Tibial nerve (tissue), 4 donors: ENCODE measurements around the gene SDR39U1. TPM values are rescaled to one million over a fixed set of nuclear protein-coding genes. Genes with fewer than 3 reads are reported as not detected.

ENCODE experiments used
- DNase-seq, 2 donors: peaks; one replicate each; pipeline ENCODE4 v3.0.0-alpha.2; 2019; ENCODE audit warnings: low spot score in 2 of 2
- H3K27ac ChIP-seq, 4 donors: fragments of 200-600 bp; sonication (generic) in 3 of 4; one replicate each; pipeline ENCODE4 v1.5.1; 2017 to 2019; ENCODE audit warnings: mild to moderate bottlenecking in 1 of 4
- H3K27me3 ChIP-seq, 2 donors: fragments of 200-600 bp; sonication (generic) in 1 of 2; one replicate each; pipeline versions ENCODE4 v1.5.1 to v1.6.0; 2017 to 2019
- H3K36me3 ChIP-seq, 3 donors: fragments of 200-600 bp; sonication (generic); one replicate each; pipeline ENCODE4 v1.5.1; 2018 to 2019
- H3K4me1 ChIP-seq, 4 donors: fragments of 200-600 bp; sonication (generic) in 3 of 4; one replicate each; pipeline ENCODE4 v1.5.1; 2017 to 2019
- H3K4me3 ChIP-seq, 4 donors: fragments of 200-600 bp; sonication (generic) in 3 of 4; one replicate each; pipeline ENCODE4 v1.5.1; 2017 to 2019; ENCODE audit warnings: mild to moderate bottlenecking in 1 of 4, moderate library complexity in 1 of 4
- H3K9me3 ChIP-seq, 4 donors: fragments of 200-600 bp; sonication (generic) in 3 of 4; one replicate each; pipeline ENCODE4 v1.5.1; 2017 to 2019
- CTCF ChIP-seq, 5 experiments: fragments of 200-600 bp in 3 of 5; fragments of 450-650 bp in 2 of 5; sonication (generic) in 3 of 5; IDR thresholded peaks; one replicate each; pipeline ENCODE4 v1.5.1; 2016 to 2019; ENCODE audit warnings: antibody characterized with exemption in 5 of 5, mild to moderate bottlenecking in 3 of 5, moderate library complexity in 2 of 5
- EP300 ChIP-seq, 2 donors: sonication (generic); formaldehyde crosslinking; IDR thresholded peaks; one replicate each; pipeline ENCODE4 v1.6.1; 2017; ENCODE audit warnings: antibody characterized with exemption in 2 of 2, mild to moderate bottlenecking in 1 of 2
- POLR2A ChIP-seq, 2 donors: fragments of 450-650 bp; IDR thresholded peaks; one replicate each; pipeline ENCODE4 v1.6.1; 2017; ENCODE audit warnings: antibody characterized with exemption in 2 of 2, mild to moderate bottlenecking in 2 of 2, moderate library complexity in 2 of 2
- WGBS, 2 donors: methylation state at CpG; one replicate each; pipeline ENCODE4 v1.1.5; 2018; 5-methylcytosine and 5-hydroxymethylcytosine counted together
- total RNA-seq, 4 donors: library from RNA; depleted of rRNA; stranded (reverse); fragments of >200 nt; gene quantifications; one replicate each; pipeline ENCODE4 v1.1.0, GENCODE V29; 2016

The SDR39U1 gene
- total RNA-seq, 4 donors from 2014 or later, result 37.9 to 64.9 (median 60.8) TPM

- Histone ChIP-seq H3K27me3 (no peaks in the 10 kb centered on the region), H3K4me3 (peak overlapping the region; percentile 61 to 96 (median 72)), H3K4me1 (peaks cover 0 to 58% (median 28%) of the 10 kb centered on the region in 4 donors), H3K9me3 (no peaks in the 10 kb centered on the region), H3K27ac (peak overlapping the region; percentile 95 to 99 (median 96)), H3K36me3 (peaks cover 0 to 27% (median 5%) of the 10 kb centered on the region in 3 donors)
- 83 to 86% methylated on average over 18 of the region's 18 CpGs for WGBS, 2 donors
- no peak for DNase-seq
- TF ChIP-seq CTCF (IDR thresholded peaks at IDR 0.05) (no peak), POLR2A (IDR thresholded peaks at IDR 0.05) (no peak), EP300 (IDR thresholded peaks at IDR 0.05) (no peak)
Measured at GRCh38 chr14:24428628-24429394, 13.8 kb downstream of the SDR39U1 start.

GRCh38 chr14:24427537-24428508 lies 14.8 kb downstream of the SDR39U1 start:
- Histone ChIP-seq H3K36me3 (peaks cover 0 to 17% (median 5%) of the 10 kb centered on the region in 3 donors), H3K27ac (peak overlapping the region in 2 of 4 donors; percentile 4 to 95), H3K27me3 (no peaks in the 10 kb centered on the region), H3K4me1 (peaks cover 0 to 54% (median 27%) of the 10 kb centered on the region in 4 donors), H3K9me3 (no peaks in the 10 kb centered on the region), H3K4me3 (no peak overlapping the region)
- 84% methylated on average over 16 to 18 of the region's 18 CpGs for WGBS, 2 donors
- DNase-seq, result no peak
- no peak for TF ChIP-seq POLR2A (IDR thresholded peaks at IDR 0.05)
- TF ChIP-seq EP300 (IDR thresholded peaks at IDR 0.05), result no peak
- no peak for TF ChIP-seq CTCF (IDR thresholded peaks at IDR 0.05)

GRCh38 chr14:24426912-24427536 lies 15.6 kb downstream of the SDR39U1 start:
- TF ChIP-seq EP300 (IDR thresholded peaks at IDR 0.05), result no peak
- TF ChIP-seq CTCF (IDR thresholded peaks at IDR 0.05), result no peak
- no peak for TF ChIP-seq POLR2A (IDR thresholded peaks at IDR 0.05)
- no peak overlapping the region for H3K4me3 ChIP-seq
- H3K27me3 ChIP-seq, result no peaks in the 10 kb centered on the region
- peaks cover 0 to 46% (median 24%) of the 10 kb centered on the region in 4 donors for H3K4me1 ChIP-seq
- no peaks in the 10 kb centered on the region for H3K9me3 ChIP-seq
- DNase-seq, result no peak
- WGBS, 2 donors, result 77 to 80% methylated on average over 8 of the region's 8 CpGs
- peaks cover 0 to 9% (median 0%) of the 10 kb centered on the region in 3 donors for H3K36me3 ChIP-seq
- no peak overlapping the region for H3K27ac ChIP-seq

GRCh38 chr14:24426150-24426911 lies 16.2 kb downstream of the SDR39U1 start:
- Histone ChIP-seq H3K27me3 (no peaks in the 10 kb centered on the region), H3K36me3 (peaks cover 0 to 2% (median 0%) of the 10 kb centered on the region in 3 donors), H3K27ac (no peak overlapping the region), H3K9me3 (no peaks in the 10 kb centered on the region), H3K4me1 (peaks cover 0 to 39% (median 19%) of the 10 kb centered on the region in 4 donors), H3K4me3 (no peak overlapping the region)
- DNase-seq, result no peak
- WGBS, 2 donors, result 90 to 96% methylated on average over 2 of the region's 2 CpGs
- no peak for TF ChIP-seq CTCF (IDR thresholded peaks at IDR 0.05)
- no peak for TF ChIP-seq EP300 (IDR thresholded peaks at IDR 0.05)
